GM21723 (cell line): ENCODE data around the gene RDH12.
"Not testable (repeated sequence)": the region's sequence is repeated elsewhere in the genome, so short reads cannot be mapped to it uniquely, and the experiment has no call there.

Experiments used
- ATAC-seq: cut with Tn5 transposase; IDR thresholded peaks from one replicate; pipeline ENCODE4 v1.9.1; 2021; ENCODE audit warnings: mild to moderate bottlenecking, moderate library complexity; ENCODE audit not compliant: unreplicated experiment

RDH12 gene

GRCh38 chr14:67701492-67701891 is at the start of gene RDH12:
RDH12 (plus strand) TSS chr14:67701886; CDS start chr14:67722643, 20,757 bp downstream.
- not testable (repeated sequence) for ATAC-seq

GRCh38 chr14:67652189-67652588 is 49.5 kb upstream of the RDH12 start:
- ATAC-seq = no peak

- no peak for ATAC-seq
These were observed 47.9 kb upstream of the RDH12 start for GRCh38 chr14:67653651-67654280.

GRCh38 chr14:67663633-67664032 is 38.1 kb upstream of the RDH12 start:
- ATAC-seq = no peak

- ATAC-seq = no peak
These were observed 35.8 kb upstream of the RDH12 start for GRCh38 chr14:67665868-67666267.

- no peak for ATAC-seq
These were observed 34.8 kb upstream of the RDH12 start for GRCh38 chr14:67666750-67667449.

- no peak for ATAC-seq
These were observed 33.1 kb upstream of the RDH12 start for GRCh38 chr14:67668559-67668958.

- ATAC-seq = no peak
These were observed 28.2 kb upstream of the RDH12 start for GRCh38 chr14:67673451-67673850.

- peak; percentile 61 for ATAC-seq
These were observed 27.6 kb upstream of the RDH12 start for GRCh38 chr14:67674139-67674479.

GRCh38 chr14:67674480-67675218 is 27.0 kb upstream of the RDH12 start, which contains the start of gene VTI1B:
VTI1B (minus strand) TSS chr14:67674632; CDS start chr14:67674489, 143 bp downstream.
- peak; percentile 91 for ATAC-seq

- ATAC-seq = no peak
These were observed 26.5 kb upstream of the RDH12 start for GRCh38 chr14:67675219-67675582.

GRCh38 chr14:67679006-67679405 is 22.7 kb upstream of the RDH12 start:
- ATAC-seq = no peak

GRCh38 chr14:67680121-67680602 is 21.5 kb upstream of the RDH12 start:
- peak; percentile 98 for ATAC-seq

GRCh38 chr14:67680941-67681340 is 20.7 kb upstream of the RDH12 start:
- ATAC-seq = no peak

- ATAC-seq = no peak
These were observed 17.8 kb upstream of the RDH12 start for GRCh38 chr14:67683842-67684241.

- ATAC-seq = no peak
These were observed 11.7 kb upstream of the RDH12 start for GRCh38 chr14:67690011-67690410.

GRCh38 chr14:67694791-67695393 is 6.8 kb upstream of the RDH12 start:
- ATAC-seq = peak; percentile 88

GRCh38 chr14:67695394-67695949 is 6.2 kb upstream of the RDH12 start, which contains the start of gene RDH11:
RDH11 (minus strand) TSS chr14:67695764; CDS start chr14:67695703, 61 bp downstream.
- ATAC-seq = peak; percentile 88

GRCh38 chr14:67697006-67697405 is 4.7 kb upstream of the RDH12 start:
- ATAC-seq = no peak

- no peak for ATAC-seq
These were observed 3.5 kb upstream of the RDH12 start for GRCh38 chr14:67698179-67698578.

- ATAC-seq = no peak
These were observed 2.3 kb downstream of the RDH12 start for GRCh38 chr14:67703997-67704396.
